ENCODE measurements around the gene ITGB1.

The ITGB1 gene

DNA sequence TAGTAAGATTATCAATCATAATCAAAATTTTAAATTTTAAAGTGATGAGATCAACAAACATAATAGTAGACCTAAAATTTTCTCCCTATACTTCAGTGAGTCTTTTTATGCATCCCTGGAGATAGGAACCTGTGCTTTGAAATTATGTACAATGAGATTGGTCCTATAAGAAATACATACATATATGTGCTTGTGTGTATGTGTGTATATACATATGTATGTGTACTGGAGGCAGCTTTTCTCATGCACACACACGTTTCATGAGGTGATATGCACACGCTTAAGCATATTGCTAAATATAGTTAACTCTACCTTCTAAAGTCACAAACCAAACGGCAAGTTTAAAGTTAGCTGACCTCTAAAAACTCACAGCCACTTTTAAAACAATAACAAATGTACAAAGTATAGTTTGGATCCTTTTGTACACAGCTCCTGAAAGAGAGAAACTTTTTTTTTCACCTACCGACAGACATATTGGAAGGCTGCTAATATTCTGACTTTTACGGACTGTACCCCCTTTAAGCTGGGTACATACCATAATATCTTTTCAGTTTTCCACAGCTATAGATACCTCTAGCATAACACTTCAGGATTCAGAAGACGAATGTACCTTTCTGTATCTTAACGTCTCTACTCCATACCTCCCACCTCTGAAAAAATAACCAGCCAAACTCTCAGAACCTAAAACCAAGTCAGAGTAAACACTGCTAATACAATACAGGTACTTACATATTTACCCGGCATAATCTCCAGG is 3.3 kb downstream of the ITGB1 start:
- DNase-seq: no peak

DNA sequence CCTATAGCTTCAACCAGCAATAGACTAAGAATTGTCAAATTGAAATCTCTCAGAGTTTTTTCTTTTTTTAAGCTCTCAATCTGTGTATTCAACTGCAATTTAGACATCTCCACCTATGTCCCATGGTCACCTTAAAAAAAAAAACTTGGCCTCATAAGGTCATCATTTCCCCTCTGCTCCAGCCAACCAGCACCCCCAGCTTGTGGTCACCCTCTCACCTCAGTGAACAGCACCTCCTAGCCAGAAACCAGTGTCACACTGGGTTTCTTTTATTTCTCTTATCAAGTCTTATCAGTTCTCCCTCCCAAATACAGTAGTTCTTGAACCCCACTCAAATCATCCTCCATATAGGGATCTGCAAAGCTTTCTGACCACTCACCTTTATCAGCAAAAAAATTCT is 4.0 kb downstream of the ITGB1 start:
- DNase-seq: no peak

DNA sequence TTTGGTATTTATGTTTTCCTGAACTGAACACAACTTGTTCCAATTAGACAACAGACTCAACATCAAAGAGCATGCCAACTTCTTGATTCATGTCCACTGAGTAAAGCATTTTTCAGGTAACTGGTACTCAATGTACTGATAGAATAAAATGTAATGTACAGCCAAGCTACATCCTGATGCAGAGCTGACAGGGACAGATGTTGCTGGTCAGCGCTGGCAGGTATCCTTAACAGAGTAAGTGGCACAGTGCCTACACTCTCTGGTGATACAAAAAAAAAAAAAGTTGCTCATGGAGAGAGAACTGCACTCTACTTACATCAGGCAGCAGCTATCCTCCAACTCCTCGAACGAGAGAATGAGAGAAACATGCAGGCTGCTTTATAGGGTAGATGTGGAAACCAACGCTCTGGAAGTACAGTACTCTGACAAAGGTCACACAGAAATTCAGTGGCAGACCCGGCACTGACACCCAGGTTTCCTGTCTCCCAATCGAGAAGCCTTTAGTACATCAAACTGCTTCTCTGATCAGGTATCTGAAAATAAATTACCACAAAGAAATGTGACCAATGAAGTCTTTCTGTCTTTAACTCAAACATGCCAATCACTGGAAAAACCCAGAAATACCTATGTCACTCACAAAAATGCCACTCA is 4.6 kb downstream of the ITGB1 start:
- DNase-seq: no peak

DNA sequence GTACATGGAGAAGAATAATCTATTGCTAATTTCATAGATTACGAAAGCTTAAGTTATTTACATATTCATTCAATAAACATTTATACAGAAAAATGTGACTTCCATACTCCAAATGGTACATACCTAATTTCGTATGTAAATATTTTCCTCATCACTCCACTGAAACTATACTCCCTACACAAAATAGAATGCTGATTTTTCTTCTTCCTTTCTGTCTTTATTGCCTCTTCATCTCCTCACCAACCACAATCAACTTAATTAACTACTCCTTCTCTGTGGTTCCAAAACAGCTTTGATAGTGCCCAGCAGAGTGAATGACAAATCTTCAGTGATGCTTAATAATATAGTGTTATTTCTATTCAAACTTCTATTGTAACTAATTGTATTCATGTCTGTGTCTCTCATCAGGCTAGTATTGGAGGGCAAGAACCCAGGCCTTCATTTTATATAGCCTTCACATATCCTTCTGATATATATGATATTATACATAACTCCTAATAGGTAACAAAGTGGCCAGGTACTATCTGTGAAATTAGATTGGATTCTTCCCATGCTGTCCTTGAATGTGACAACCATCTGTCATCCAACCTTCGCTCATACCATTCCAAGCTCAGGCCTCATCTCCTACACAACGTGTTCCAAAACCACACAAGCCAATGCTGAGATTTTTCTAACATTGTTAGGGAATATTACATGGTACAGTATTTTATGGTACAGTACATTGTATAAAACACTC is 5.3 kb downstream of the ITGB1 start:
- DNase-seq: no peak

DNA sequence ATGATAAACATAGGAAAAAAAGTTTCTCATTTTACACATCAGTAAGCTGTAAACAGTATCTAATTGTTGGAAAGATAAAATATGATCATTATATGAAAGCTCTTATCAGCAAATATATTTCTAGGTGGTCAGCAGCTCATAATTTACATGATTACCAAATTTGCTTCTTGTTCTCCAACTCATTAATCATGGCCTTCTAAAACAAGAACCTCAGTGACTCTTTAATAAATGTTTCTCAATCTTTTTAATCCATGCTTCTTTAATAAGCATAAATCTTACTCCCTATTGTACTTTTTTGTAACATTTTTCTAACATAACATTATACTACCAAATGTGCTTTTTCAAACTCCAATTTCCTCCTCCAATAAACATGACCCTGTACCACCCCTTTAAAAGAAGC is 5.9 kb downstream of the ITGB1 start:
- no peak for DNase-seq

DNA sequence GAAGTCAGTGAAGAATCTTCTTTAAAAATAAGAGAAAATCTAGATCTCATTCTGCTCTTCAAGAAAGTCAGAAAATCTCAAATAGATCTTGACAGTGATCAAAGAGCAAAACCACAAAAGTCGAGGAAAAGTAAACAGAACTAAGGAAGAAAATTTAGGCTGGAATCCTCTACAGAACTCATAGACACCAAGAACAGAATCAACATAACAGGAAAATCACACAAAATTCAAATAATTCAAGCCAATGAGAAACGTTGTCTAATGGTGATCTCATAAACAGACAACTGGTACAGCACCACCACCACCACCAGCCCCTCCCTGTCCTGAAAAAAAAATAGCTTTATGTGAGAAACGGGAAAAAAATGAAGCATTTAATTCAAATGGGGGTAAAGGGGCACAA is 6.9 kb downstream of the ITGB1 start:
- DNase-seq: no peak

DNA sequence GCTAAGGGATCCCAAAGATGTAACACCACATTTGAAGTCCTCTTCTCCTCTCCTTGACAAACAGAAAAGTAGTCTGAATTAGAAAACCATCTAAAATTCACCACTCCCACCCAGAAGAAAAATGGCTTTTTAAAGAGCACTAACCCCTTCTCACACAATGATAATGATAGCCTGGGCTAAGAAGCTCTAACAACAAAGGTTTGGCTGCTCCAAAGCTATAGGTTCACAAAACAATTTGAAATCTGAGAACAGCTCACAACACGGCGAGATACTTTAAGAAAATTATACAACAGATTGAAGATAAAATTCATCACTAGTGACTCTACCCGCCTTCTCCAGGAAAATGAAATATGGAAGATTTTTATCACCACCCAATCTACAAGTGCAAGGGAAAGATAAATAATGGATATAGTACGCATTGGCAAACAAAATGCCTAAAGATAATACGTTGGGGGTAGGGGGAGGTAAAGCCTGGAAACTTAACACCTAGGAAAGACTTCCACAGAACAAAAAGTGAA is 7.4 kb downstream of the ITGB1 start:
- DNase-seq: no peak

DNA sequence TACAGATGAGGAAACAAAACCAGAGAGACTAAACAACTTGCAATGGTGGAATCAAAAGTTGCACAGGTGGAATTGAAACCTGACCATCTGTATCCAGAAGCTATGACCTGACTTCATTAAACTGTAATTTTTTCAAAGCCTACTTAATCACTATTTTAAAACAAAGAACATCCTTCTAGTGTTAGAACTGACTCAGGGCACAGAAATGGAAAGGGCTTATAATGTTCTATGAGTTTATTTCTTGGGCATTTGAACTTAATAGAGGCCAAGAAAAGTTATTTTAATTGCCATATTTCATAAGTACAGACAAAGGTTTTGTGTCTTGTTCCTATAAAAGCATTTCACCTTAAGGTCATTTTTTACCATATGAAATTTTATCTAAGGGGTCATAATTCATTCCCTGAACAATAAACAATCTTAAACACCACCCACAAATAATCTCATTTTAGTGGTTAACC is 8.8 kb downstream of the ITGB1 start:
- no peak for DNase-seq

DNA sequence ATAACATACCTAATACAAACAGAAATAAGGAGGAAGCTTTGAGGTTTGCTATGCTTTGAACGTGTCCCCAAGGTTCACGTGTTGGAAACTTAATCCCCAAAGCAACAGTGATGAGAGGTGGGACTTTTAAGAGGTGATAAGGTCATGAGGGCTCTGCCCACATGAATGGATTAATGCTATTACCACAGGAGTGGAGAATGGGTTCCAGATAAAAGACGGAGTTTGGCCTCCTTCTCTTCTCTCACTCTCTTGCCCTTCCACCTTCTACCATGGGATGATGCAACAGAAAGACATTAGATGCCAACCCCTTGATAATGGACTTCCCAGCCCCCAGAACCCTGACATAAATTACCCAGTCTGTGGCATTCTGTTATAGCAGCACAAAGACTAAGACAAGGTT is 9.6 kb downstream of the ITGB1 start:
- DNase-seq: no peak

DNA sequence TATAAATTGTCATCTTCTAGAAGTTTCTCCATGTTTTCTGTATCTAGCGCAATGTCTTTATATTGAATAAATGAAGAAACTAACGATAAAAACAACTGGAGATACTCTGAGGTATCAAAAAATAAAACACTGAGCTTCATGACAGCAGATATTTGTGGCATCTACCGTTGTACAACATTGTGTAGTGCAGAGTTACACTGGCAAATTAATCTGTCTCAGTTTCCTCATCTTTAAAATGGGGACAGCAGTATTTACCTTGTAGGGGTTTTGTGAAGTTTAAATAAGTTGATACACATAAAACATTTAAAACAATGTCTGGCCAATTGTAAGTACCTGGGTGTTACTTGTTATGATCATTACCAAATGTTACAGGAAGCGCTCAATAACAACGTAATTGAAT is 10.4 kb downstream of the ITGB1 start:
- no peak for DNase-seq

DNA sequence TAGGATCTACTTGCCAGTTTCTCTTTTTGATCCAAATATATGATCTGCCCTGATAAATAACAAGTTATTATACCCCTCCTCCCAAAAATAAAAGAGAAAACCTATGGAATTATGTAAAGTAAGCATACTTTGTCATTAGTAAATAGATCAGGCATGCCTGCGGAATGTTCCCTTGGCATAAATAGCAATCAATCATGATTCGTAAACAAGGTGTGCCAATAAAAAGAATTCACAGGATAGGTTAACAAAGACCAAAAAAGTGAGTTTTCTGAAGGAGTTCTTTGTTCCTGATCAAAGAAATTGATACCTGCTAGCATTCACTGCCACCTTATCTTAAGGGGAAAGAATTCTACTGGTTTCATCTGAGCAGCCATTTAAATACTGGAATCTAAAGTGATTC is 11.9 kb downstream of the ITGB1 start:
- no peak for DNase-seq

DNA sequence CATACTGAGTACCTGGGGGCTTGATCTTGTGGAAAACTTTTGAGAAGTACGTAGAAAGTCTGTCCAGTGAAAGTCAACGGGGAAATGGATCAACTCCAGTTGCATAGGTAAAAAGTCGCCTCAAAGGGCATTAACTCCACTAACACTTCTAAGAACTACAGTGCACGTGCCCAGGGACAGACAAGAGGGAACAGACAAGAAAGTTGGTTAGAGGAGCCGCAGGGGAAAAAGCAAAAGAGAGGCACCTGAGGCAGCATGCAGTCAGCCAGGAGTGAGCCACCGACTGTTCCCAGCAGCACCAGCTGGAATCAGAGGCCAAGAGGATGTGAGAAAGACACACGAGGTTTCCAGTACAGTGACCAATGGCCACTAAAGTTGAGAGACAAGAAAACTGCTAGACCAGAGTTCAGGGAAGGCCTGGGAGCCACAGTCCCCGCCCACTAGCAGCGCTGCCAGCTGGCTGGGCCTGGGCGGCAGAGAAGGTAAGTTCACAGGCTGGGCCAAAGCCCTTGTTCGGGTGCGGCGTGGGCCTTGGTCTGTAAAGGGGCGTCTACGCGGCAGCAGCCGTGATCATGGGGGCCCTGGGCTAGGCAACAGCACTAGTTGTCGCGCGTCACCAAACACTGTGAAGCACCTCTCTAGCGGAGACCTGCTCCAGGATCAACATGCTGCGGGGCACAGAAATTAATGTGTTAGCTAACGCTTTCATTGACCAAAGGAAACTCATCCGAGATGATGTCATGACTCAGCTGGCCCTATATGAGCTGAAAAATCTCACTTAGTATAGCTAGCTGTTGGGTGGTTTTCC is 14.0 kb downstream of the ITGB1 start:
- no peak for DNase-seq

DNA sequence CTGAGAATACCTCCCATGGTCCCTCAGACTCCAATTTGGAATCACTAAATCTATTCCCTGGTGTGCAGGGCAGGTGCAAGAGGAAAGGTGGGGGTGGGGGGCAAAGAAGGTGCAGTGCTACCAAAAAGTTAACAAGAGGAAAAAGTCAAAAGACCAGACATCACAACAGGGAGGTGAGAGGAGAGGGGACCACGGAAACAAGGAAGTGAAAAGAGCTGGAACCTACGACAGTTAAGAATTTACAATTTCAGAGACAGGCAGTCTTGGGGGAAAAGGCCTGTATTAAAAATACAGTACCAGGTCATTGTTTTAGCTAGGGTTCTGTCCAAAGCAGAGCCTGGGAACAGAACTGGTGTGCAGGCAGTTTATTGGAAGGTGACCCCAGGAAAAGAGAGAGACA is 14.6 kb downstream of the ITGB1 start:
- DNase-seq: no peak

DNA sequence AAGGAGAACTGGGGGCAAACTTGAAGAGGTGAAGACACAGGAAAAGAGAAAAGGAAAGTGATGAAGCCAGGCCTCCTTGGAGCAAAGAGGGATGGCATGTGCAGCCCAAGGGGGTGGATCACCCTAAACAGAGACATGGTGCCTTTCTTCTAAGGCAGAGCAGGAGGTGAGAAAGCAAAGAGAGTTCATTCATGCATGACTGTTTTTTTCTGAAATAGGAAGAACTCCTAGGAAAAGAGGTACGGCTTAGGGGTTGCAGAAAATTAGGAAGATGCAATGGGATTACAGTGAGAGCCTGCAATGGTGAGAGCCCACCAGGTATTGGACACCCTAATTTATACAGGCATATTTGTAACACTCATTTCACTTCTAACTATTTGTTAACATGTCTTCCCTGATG is 15.9 kb downstream of the ITGB1 start:
- DNase-seq: no peak

DNA sequence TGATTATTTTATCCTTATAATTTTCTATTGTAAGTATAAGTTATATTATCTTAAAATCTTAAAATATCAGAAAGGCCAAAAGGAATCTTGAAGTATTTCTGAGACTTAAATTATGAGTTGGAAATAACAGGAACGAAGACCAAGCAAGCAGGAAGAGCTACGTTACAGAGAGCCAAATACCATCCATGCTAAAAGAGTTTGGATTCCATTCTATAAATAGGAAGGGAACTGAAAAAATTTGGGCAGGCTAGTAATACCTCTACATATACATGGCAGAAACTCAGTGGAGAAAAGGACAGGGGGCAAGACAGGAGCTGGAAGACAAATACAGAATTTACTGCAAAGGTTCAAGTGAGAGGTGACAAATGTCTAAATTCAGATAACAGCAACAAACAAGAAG is 16.7 kb downstream of the ITGB1 start:
- DNase-seq: no peak

DNA sequence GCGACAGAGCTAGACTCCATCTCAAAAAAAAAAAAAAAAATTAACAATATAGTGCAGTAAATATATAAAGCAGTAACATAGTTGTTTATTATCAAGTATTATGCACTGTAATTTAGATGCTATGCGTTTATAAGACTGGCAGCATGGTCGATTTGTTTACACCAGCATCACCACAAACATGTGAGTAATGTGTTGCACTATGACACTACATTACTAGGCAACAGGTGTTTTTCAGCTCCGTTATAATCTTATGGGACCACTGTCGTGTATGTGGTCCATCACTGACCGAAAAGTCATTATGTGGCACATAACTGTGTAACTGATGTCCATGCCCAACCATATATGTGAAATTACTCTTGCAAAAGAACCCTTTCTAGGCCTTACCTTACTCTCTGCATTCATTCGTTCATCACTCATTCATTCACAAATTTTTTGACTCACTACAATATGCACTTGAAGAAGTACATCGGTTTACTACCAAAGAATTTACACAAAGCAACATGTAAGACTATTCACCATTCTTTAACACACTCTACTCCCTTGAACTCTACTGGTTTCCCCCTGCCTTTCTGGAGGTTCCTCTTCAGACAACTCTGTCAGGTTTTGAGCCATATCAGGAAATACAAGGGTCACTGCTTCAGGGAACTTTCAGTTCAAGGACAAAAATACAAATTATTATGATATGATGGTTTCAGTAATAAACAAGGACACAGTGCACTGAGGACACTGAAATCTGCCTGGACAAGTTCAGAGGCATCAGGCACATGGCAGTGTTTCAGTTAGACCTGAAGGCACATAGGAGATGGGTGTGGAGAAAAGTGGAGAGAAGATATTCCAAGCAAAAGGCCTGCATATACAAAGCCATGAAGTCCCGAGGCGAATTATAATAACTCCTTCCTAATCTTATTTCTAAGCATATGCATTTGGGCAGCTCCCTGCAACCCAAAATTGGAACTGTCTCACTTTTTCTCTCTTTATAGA is 17.4 kb downstream of the ITGB1 start:
- DNase-seq: no peak

DNA sequence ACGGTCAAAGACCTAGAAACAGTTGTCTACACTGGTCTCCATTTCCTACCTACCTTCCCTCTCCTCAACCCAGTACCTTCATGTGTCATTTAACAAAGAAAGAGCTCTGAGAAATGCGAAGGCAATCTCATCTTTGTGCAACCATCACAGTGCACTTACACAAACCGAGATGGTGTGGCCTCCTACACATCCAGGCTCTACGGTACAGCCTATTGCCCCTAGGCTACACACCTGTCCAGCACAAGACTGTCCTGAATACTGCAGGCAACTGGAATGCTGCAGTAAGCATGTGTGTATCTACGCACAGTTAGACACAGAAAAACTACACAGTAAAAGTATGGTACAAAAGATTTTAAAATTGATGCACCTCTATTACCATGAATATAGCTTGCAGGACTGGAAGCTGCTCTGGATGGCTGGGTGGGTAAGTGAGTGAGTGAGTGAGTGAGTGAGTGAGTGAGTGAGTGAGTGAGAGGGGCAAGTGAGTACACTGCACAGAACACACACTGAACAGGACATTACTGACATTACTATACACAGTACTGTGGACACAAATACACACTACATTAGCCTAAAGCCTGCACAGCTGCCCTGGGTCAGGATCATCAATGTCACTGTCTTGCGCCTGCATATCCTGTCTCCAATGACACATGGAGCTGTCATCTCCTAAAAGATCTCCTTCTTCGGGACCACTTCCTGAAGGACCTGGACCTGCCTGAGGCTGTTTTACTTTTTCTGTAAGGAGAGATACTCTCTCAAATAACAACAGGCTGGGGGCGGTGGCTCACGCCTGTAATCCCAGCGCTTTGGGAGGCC is 18.5 kb downstream of the ITGB1 start:
- no peak for DNase-seq

DNA sequence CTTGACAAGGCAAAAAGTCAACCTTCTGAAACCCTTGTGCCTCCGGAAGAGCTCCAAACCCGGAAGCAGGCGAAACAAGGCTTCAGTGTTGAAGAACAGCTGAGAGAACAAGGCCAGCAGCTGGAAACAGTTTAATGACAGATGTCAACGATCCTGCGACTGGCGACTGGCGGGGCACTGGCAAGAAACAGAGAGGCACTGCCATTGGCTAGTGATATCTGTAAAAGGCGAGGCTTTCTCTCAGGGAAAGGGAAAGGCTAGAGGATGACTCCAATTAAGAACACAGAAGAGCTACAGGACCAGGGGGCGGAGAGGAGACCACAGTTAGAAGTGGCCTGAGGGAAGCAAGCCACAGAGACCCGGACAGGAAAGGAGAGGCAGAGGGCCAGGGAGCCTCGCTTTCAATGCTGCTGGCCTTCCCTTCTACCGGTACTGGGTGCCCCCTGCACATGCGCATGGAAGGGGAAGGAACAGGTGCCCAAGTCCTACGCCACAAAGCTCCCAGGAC is 19.4 kb downstream of the ITGB1 start:
- peak; percentile 72 for DNase-seq

DNA sequence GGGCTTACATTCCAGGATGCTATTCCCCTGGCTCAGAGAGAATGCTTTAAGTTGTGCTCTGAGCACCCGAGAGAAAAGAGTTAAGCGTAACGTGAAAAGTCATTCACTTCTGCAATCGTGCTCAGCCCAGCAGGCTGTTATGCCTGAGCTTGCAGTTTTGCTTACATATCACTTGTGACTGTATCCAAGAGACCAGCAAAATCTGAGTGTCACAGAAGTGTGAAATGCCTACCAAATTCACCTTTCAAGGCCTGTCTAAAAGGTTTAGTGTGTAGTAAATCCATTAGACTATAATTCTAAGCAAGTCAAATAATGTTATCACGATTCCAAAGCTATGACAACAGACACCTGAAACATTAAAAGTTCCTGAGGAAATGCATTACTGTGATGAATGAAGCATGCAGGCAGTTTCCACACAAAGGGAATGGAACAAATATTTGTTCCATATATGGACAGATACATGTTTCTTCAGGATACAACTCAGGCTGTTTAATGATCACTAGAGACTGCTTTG is 20.1 kb downstream of the ITGB1 start:
- DNase-seq: no peak

DNA sequence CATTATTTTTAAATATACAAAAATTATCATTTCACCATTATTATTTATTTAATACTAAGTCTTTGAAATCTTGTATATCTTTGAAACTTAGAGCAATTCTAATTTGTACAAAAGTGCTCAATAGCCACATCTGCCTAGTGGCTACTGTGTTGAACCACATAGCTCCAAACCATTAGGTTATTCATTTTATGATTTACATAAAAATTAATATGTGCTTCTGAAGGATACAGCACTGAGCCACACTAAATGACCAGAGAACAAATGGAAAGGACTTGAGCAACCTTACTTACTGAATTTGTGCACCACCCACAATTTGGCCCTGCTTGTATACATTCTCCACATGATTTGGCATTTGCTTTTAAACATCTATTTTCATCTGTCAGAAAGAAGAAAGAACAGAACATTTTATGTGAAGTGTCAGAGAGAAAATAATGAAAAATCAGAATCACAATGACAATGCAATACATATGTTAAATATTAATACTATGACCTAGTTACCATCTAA is 25.8 kb downstream of the ITGB1 start:
- no peak for DNase-seq
